ENCODE data around the gene RIOX2. TPM values are rescaled to one million over a fixed set of nuclear protein-coding genes. Genes with fewer than 3 reads are reported as not detected.
"Not testable (repeated sequence)": the region's sequence is repeated elsewhere in the genome, so short reads cannot be mapped to it uniquely, and the experiment has no call there.

The RIOX2 gene
- total RNA-seq, 2 experiments from 2014 or later: 47.9 to 82.1 TPM

DNA sequence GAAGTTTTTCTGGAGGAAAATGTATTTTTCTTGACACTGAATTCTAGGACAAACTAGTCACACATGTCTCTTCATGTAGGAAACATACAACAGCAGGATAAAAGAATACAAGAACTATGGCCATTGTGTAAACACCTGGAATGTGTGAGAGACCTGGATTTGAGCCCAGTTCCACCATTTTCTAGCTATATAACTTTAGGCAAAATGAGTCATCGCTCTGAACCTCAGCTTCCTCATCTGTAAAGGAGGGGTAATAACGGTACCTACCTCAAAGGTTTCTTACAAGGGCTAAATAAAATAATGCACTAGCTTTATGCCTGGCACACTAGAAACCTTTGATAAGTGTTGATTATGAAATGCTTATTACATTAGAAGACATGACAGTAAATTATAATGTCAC lies 57.8 kb downstream of the RIOX2 start:
- DNase-seq: no peak
- Mint-ChIP-seq H3K36me3 (peaks cover 40% of the 10 kb centered on the region), H3K27ac (no peak overlapping the region), H3K27me3 (no peaks in the 10 kb centered on the region), H3K9me3 (ENCODE audit: low read depth) (no peaks in the 10 kb centered on the region), H3K4me3 (no peak overlapping the region), H3K4me1 (peaks cover 29% of the 10 kb centered on the region)
- CTCF ChIA-PET: interaction anchor here (1.0 kb wide), 2 partner anchors 55 to 150 kb away, joined by 3 read pairs; partner anchors contain the start of gene ARL6
- no peak for ATAC-seq

DNA sequence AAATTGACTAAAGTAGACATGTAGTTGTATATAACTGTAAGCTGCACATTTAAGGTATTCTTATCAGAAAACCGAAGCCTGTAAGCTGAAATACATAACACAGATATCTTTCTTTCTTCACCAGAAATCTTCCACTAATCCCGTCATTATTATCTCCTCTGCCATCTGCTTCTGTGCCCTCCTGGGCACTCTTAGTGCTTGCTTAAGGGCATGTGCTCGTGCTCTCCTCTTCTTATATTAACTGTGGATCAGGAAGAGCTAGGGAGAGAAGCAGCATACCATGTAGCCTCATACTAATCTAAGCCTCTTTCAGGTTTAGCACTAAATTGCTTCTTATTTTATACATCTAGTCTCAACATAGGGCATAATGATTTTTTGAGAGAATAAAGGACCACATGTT lies 60.8 kb downstream of the RIOX2 start:
- DNase-seq (no peak), ATAC-seq (no peak)
- Mint-ChIP-seq H3K4me1 (peaks cover 29% of the 10 kb centered on the region), H3K36me3 (peaks cover 27% of the 10 kb centered on the region), H3K27me3 (no peaks in the 10 kb centered on the region), H3K9me3 (ENCODE audit: low read depth) (no peaks in the 10 kb centered on the region), H3K4me3 (no peak overlapping the region), H3K27ac (peak overlapping the region; percentile 89)
- CTCF ChIA-PET: no interaction called here

GRCh38 chr3:97910931-97911351 lies 61.3 kb downstream of the RIOX2 start:
- Mint-ChIP-seq H3K4me3 (peak overlapping the region; percentile 77), H3K36me3 (peaks cover 25% of the 10 kb centered on the region), H3K9me3 (ENCODE audit: low read depth) (no peaks in the 10 kb centered on the region), H3K27ac (peak overlapping the region; percentile 89), H3K27me3 (no peaks in the 10 kb centered on the region), H3K4me1 (peaks cover 29% of the 10 kb centered on the region)
- peak; percentile 57 for DNase-seq
- peak; percentile 80 for ATAC-seq
- CTCF ChIA-PET: no interaction called here

DNA sequence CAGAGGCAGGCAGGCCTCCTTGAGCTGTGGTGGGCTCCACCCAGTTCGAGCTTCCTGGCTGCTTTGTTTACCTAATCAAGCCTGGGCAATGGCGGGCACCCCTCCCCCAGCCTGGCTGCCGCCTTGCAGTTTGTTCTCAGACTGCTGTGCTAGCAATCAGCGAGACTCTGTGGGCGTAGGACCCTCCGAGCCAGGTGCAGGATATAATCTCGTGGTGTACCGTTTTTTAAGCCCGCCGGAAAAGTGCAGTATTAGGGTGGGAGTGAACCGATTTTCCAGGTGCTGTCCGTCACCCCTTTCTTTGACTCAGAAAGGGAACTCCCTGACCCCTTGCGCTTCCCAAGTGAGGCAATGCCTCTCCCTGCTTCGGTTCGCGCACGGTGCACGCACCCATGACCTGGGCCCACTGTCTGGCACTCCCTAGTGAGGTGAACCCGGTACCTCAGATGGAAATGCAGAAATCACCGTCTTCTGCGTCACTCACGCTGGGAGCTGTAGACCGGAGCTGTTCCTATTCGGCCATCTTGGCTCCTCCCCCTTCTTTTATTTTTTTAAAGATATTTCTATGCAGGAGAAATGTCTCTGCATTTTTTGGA lies 61.9 kb downstream of the RIOX2 start:
- H3K9me3 Mint-ChIP-seq (ENCODE audit: low read depth); H3K27me3 Mint-ChIP-seq; CTCF ChIA-PET; ATAC-seq: not testable (repeated sequence)
- peak overlapping the region; percentile 89 for H3K27ac Mint-ChIP-seq
- H3K4me1 Mint-ChIP-seq: peaks cover 29% of the 10 kb centered on the region
- peak; percentile 56 for DNase-seq
- H3K36me3 Mint-ChIP-seq: peaks cover 21% of the 10 kb centered on the region
- peak overlapping the region; percentile 77 for H3K4me3 Mint-ChIP-seq

GRCh38 chr3:97909830-97910229 lies 62.4 kb downstream of the RIOX2 start:
- CTCF ChIA-PET; H3K27me3 Mint-ChIP-seq; H3K27ac Mint-ChIP-seq; H3K4me3 Mint-ChIP-seq; H3K9me3 Mint-ChIP-seq (ENCODE audit: low read depth); ATAC-seq; DNase-seq: not testable (repeated sequence)
- Mint-ChIP-seq H3K36me3 (peaks cover 17% of the 10 kb centered on the region), H3K4me1 (peaks cover 26% of the 10 kb centered on the region)

- Mint-ChIP-seq H3K27me3 (no peaks in the 10 kb centered on the region), H3K9me3 (ENCODE audit: low read depth) (no peaks in the 10 kb centered on the region), H3K27ac (no peak overlapping the region), H3K4me3 (no peak overlapping the region), H3K4me1 (peaks cover 2% of the 10 kb centered on the region), H3K36me3 (peaks cover 11% of the 10 kb centered on the region)
- CTCF ChIA-PET: no interaction called here
- ATAC-seq: no peak
- no peak for DNase-seq
Observed at GRCh38 chr3:97901313-97902248, 70.7 kb downstream of the RIOX2 start.

- no peak overlapping the region for H3K27ac Mint-ChIP-seq
- CTCF ChIA-PET: no interaction called here
- H3K36me3 Mint-ChIP-seq: peaks cover 14% of the 10 kb centered on the region
- no peak for ATAC-seq
- peaks cover 2% of the 10 kb centered on the region for H3K4me1 Mint-ChIP-seq
- no peak for DNase-seq
- no peaks in the 10 kb centered on the region for H3K9me3 Mint-ChIP-seq (ENCODE audit: low read depth)
- no peaks in the 10 kb centered on the region for H3K27me3 Mint-ChIP-seq
- no peak overlapping the region for H3K4me3 Mint-ChIP-seq
Observed at GRCh38 chr3:97899331-97899730, 72.9 kb downstream of the RIOX2 start.

- Mint-ChIP-seq H3K27me3 (no peaks in the 10 kb centered on the region), H3K27ac (no peak overlapping the region), H3K4me1 (peaks cover 2% of the 10 kb centered on the region), H3K9me3 (ENCODE audit: low read depth) (no peaks in the 10 kb centered on the region), H3K4me3 (no peak overlapping the region), H3K36me3 (peaks cover 16% of the 10 kb centered on the region)
- CTCF ChIA-PET: no interaction called here
- DNase-seq (no peak), ATAC-seq (no peak)
Observed at GRCh38 chr3:97896547-97896946, 75.7 kb downstream of the RIOX2 start.

DNA sequence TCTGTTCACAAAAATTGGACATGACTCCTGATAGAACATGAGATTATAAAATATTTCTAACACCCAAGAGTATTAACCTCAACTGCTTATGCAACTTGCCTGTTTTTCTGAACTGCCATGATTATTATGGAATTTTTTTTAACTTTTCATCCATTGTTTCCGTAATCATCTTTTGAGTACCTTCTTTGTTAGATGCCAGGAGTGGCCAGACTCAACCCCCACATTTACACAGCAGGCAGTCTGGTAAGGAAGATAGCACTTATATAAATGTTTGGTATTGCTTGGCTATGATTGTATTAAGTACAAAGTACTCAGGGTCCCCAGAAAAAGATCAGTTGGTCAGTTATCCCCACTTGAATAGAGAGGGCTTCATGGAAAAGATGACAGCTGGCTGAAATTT lies 76.1 kb downstream of the RIOX2 start:
- no peaks in the 10 kb centered on the region for H3K27me3 Mint-ChIP-seq
- H3K27ac Mint-ChIP-seq: no peak overlapping the region
- peaks cover 16% of the 10 kb centered on the region for H3K36me3 Mint-ChIP-seq
- CTCF ChIA-PET: no interaction called here
- DNase-seq (no peak), ATAC-seq (no peak)
- H3K4me1 Mint-ChIP-seq: no peaks in the 10 kb centered on the region
- no peaks in the 10 kb centered on the region for H3K9me3 Mint-ChIP-seq (ENCODE audit: low read depth)
- H3K4me3 Mint-ChIP-seq: no peak overlapping the region

DNA sequence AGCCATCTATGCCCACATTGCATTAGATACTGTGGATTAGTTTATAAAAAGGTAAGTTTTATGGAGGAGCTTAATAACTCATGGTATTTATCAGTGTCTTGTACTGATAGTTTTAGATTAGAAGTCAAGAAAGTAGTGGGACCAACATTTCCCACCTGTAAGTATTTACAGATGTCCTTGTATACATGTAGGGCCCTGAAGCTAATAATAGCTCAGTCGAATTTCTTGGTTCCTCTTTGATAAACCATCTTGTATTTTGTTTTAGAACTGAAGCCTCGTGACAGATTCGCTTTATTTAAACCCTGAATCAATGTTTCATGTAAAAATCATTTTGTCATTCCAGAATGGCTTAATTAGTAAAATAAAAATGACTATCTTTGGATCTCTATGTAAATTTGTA lies 77.0 kb downstream of the RIOX2 start:
- H3K4me1 Mint-ChIP-seq: no peaks in the 10 kb centered on the region
- no peaks in the 10 kb centered on the region for H3K9me3 Mint-ChIP-seq (ENCODE audit: low read depth)
- no peaks in the 10 kb centered on the region for H3K27me3 Mint-ChIP-seq
- CTCF ChIA-PET: no interaction called here
- H3K4me3 Mint-ChIP-seq: no peak overlapping the region
- peaks cover 16% of the 10 kb centered on the region for H3K36me3 Mint-ChIP-seq
- DNase-seq (no peak), ATAC-seq (no peak)
- H3K27ac Mint-ChIP-seq: no peak overlapping the region

GRCh38 chr3:97892852-97893251 lies 79.4 kb downstream of the RIOX2 start:
- Mint-ChIP-seq H3K4me1 (no peaks in the 10 kb centered on the region), H3K9me3 (ENCODE audit: low read depth) (no peaks in the 10 kb centered on the region), H3K27ac (no peak overlapping the region), H3K36me3 (peaks cover 15% of the 10 kb centered on the region), H3K4me3 (no peak overlapping the region), H3K27me3 (no peaks in the 10 kb centered on the region)
- DNase-seq: no peak
- CTCF ChIA-PET: no interaction called here
- no peak for ATAC-seq

Measured in activated CD8-positive, alpha-beta memory T cell treated with anti-CD3 and anti-CD28 coated beads, Interleukin-2, amount 10 ng/mL, durations not matched to agents 7 days and 5 days (primary cell).